ENCODE measurements around the gene DDRGK1.

The DDRGK1 gene

GRCh38 chr20:3204124-3204794, at the start of gene DDRGK1:
TSS of gene DDRGK1 (minus strand) at chr20:3204682. CDS start at chr20:3204627, 55 bp downstream.
- FAIRE-seq (no peak), DNase-seq (ENCODE audit: low spot score) (peak; percentile 58)

GRCh38 chr20:3251806-3252205, 47.3 kb upstream of the DDRGK1 start:
- no peak for FAIRE-seq
- no peak for DNase-seq (ENCODE audit: low spot score)

GRCh38 chr20:3250091-3250504, 45.6 kb upstream of the DDRGK1 start:
- FAIRE-seq (no peak), DNase-seq (ENCODE audit: low spot score) (no peak)

DNA sequence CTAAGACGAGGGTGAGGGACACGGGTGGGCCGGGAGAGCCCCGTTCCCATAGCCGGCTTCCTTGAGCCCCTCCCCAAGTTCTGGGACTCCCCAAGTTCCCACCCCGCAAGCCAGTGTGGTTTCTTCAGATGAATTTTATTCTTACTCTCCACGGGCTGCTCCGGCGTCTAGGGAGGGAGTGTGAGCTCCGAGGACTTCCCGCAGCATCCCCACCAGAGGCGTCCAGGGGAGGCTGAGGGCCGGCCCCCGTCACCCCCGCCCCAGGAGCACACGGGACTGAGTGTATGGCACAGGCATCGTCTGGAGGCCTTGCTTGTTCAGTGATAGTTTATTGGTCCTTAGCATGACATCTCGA, 44.5 kb upstream of the DDRGK1 start:
- DNase-seq (ENCODE audit: low spot score) (no peak), FAIRE-seq (no peak)

- no peak for DNase-seq (ENCODE audit: low spot score)
- no peak for FAIRE-seq
These were observed 43.9 kb upstream of the DDRGK1 start for GRCh38 chr20:3248167-3248992.

GRCh38 chr20:3247638-3248037, 43.2 kb upstream of the DDRGK1 start:
- DNase-seq (ENCODE audit: low spot score) (no peak), FAIRE-seq (no peak)

DNA sequence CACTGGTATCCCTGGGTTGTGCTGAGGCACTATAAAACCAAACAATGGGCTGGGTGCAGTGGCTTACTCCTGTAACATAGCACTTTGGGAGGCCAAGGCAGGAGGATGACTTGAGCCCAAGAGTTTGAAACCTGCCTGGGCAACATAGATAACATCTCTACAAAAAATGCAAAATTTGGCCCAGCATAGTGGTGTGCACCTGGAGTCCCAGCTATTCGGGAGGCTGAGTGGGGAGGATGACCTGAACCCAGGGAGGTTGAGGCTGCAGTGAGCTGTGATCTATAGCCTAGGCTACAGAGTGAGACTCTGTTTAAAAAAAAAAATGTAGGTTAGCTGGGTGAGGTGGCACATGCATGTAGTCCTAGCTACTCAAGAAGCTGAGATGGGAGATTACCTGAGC, 42.2 kb upstream of the DDRGK1 start:
- FAIRE-seq: no peak
- DNase-seq (ENCODE audit: low spot score): no peak

DNA sequence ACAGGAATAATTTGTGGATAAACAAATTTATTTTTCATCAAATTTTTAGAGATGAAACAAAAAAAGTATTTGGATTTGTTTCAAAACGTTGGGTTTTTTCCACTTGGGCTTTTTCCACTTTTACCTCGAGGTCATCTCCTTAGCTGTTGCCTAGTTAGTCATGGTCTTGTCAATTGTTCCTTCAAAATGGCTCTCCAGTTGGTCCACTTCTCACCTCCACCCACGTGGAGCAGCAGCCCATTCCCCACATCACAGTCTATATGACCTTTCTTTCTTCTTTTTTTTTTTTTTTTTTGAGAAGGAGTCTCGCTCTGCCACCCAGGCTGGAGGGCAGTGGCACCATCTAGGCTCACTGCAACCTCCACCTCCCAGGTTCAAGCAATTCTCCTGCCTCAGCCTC, 41.2 kb upstream of the DDRGK1 start:
- FAIRE-seq: no peak

GRCh38 chr20:3245156-3245555, 40.7 kb upstream of the DDRGK1 start:
- DNase-seq (ENCODE audit: low spot score): no peak
- FAIRE-seq: no peak

More for the DNA sequence above, 41.2 kb upstream of the DDRGK1 start:
- DNase-seq (ENCODE audit: low spot score): no peak

DNA sequence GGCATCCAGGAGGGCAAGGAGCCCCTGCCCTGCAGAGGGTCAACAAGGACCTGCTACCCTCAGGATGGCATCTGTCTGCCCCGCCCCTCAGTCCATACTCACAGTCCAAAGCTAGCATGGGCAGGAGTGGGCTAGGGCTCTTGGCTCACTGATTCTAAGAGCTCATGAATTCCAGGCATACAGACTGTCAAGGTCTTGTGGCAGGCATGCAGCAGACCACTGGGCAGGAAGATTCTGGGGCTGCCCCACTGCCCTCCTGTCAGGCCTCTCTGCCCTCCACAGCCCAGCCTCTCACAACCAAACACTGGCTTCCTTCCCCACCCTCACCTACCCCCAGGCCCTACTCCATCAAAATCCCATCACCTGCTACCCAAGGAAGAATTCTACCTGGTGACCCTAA, 40.1 kb upstream of the DDRGK1 start:
- DNase-seq (ENCODE audit: low spot score): no peak
- FAIRE-seq: no peak

DNA sequence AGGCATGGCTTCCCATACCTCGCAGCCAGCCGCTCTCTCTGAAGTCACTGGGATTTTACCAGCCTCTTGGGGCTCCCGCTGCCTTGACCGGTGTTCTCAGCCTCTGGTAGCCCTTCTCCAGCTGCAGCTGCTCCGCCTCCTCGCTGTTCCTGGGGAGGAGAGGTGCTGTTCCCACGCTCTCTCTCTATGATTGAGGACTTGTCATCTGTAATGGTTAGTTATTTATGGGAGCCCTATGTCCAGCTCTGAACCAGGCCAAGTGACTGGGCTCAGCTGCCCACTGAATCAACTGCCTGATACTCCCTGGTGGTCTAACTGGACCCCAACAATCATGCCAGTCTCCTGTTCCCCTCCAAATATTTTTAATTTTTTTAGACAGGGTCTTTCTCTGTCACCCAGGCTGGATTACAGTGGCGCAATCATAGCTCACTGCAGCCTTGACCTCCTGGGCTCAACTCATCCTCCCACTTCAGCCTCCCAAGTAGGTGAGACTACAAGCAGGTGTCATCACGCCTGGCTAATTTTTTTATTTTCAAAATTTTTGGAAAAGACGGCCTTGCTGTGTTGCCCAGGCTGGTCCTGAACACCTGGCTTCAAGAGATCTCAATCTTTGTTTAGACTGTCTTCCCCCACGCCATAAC, 39.4 kb upstream of the DDRGK1 start:
- DNase-seq (ENCODE audit: low spot score) (no peak), FAIRE-seq (no peak)

DNA sequence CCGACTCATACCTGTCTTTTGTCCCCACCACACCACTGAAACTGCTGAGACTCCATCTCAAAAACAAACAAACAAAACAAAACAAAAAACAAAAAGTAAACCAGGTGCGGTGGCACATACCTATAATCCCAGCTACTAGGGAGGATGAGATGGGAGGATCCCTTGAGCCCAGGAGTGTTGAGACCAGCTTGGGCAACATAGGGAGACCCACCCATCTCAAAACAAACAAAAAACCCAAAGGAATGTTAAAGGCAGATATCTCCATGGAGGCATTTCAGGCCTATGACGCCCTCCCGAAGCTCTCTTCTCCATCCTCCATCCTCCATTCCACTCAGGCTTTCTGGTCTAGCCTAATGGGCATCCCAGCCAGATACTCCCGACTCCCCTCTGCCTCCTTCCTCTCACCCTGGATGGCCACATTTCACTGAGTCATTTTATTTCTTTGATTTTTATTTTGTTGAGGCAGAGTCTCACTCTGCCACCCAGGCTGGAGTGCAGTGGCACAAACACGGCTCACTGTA, 37.8 kb upstream of the DDRGK1 start:
- DNase-seq (ENCODE audit: low spot score) (no peak), FAIRE-seq (no peak)

DNA sequence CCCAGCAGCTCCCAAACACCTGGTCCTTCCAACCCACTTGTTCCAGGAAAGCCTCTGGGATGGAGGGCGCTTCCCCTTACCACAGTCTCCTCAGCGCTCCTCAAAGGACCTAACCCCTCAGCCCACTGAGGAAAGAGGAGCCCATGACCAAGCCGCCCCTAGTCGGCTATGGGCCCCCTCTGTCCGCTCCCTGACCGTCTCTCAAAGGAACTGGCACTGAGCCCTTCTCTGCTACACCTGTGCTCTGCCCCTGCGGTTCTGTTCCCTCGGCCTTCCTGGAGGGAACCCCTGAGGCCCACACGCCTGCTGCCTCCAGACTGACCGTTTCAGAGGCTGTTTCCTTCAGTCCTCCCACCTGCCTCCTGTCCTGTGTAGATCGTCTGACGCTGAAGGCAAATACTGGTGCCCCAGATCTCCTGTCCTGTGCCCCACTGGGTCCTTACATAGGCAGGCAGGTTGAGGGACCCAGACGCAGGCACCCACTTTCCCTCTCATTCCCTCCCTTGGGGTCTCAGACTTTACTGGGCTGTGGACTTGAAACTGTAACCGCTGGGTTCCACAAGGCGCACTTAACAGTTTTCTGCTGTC, 36.4 kb upstream of the DDRGK1 start:
- no peak for DNase-seq (ENCODE audit: low spot score)
- FAIRE-seq: no peak

- DNase-seq (ENCODE audit: low spot score): no peak
- no peak for FAIRE-seq
These were observed 35.6 kb upstream of the DDRGK1 start for GRCh38 chr20:3239867-3240775.

GRCh38 chr20:3239026-3239866, 34.8 kb upstream of the DDRGK1 start, which contains the start of gene SLC4A11:
TSS of gene SLC4A11 (minus strand) at chr20:3239190. CDS start at chr20:3239137, 53 bp downstream.
- DNase-seq (ENCODE audit: low spot score): no peak
- FAIRE-seq: no peak

DNA sequence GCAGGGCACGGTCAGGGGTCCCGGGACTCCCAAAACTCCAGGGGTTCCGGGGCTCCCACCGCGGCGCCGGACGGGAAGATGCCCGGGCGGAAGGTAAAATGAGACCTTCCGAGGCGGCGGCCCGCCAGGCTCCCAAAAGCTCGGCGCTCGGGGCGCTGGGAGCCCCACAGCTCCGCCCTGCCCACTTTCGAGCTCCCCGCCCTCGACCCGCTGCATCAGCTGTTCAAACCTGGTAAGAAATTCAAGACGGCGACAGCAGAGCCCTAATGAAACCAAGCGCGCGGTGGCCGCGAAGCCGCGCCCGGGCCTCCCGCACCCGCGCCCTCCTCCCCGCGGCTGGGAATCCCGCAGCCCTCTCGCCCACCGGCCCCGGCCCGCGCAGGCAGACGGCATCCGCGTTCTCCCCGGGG, 34.1 kb upstream of the DDRGK1 start:
- FAIRE-seq (no peak), DNase-seq (ENCODE audit: low spot score) (no peak)

DNA sequence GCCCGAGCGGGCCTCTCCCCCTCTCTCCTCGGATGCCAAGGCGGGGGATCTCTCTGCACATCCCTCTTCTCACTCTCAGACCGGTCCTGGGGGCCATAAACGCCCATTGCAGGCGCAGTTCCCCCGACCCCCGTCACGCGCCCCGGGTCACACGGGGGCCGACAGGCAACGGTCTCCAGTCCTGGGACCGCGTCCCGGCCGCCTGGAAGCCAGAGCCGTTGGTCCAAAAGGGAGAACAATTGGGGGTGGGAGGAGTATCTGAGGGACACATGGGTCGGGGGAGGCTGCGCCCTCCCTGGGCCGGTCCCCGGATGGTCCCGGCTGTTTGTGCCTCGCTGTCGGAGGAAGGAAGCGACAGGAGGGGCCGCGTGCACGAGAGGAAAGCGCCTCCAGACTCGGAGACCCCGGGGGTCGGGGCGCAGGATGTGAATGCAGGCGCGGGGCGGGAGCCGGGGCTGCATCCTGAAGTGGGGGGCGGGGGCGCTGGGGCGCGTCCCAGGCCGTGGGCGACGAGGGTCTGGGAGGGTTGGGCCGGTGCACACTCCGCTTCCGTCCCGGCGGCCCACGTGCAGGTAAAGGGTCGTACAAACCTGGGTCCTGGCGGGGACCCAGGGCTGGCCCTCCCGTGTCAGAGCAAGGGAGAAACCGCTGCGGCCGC, 33.6 kb upstream of the DDRGK1 start:
- no peak for DNase-seq (ENCODE audit: low spot score)
- FAIRE-seq: no peak

DNA sequence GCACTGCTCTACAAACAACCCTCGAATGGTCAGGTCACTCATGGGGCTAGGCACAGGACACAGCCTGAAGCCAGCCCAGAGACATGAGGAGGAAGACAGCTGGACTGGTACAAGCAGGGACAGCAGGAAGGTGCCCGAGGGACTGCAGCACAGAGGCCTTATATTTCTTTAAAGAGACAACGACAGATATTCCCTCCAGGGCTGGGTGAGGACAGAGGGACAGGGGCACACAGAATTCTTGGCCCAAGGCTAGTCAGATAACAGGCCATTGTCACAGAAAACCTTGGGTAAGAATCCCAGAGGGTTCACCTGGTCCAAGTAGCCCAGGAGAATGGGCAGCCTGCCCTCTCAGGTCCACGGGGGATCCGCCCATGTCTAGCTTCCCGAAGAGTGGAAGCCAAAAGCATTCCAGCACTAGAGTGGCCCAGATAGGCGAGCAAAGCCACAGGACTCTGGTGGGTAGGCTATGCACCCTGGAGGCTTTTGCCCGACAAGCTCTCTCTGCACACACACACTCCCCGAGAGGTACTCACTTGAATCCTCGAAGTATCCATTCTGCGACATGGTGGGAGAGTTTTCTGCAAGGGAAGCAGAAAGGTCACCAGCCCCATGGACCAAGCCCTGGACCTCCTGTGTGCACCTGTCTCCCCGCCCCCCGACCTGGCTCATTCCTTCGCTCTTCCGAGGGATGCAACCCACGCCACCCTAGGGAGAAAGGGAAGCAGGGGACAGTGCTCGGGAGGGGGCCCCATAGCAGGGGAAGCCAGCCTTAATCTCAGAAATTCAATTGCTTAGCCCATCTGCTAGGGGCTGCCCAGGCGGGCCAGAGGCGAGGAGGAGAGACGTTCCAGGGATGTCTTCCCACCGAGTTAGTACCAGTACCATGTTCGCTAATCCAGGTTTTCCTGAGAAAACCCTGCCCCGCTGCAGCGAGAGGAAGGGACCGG, 32.8 kb upstream of the DDRGK1 start:
- no peak for DNase-seq (ENCODE audit: low spot score)

More for the DNA sequence above, 32.8 kb upstream of the DDRGK1 start:
- no peak for FAIRE-seq
